IMR-90 (cell line): ENCODE measurements around the gene CSAD. TPM values are rescaled to one million over a fixed set of nuclear protein-coding genes. Genes with fewer than 3 reads are reported as not detected.

Experiments
- ATAC-seq: fragments of 200-7000 bp; cut with Tn5 transposase; 2 replicates; pipeline ENCODE4 v1.9.1; 2020; ENCODE audit warnings: low read depth, mild to moderate bottlenecking, moderate library complexity
- BruUV-seq: library from RNA; stranded (reverse); fragments of 400-500 nt; replicated peaks from 2 replicates; lab custom pipeline; 2021; lab: Mats Ljungman, UMichigan
- CTCF ChIA-PET: fragments of 300-600 bp; formaldehyde crosslinking; extraction: SDS; loops from one replicate; lab custom pipeline; 2021; ENCODE audit warnings: antibody characterized with exemption; lab: Yijun Ruan, JAX
- POLR2A ChIA-PET: fragments of 300-600 bp; sonication (Branson Sonifier 250); formaldehyde crosslinking; loops from one replicate; lab custom pipeline; 2022; ENCODE audit warnings: antibody characterized with exemption; ENCODE audit not compliant: unreplicated experiment; lab: Charles Lee
- DNase-seq: peaks from one replicate; pipeline ENCODE4 v3.0.0; 2013
- H2AFZ ChIP-seq: replicated peaks from 2 replicates; pipeline ENCODE3; 2013; ENCODE audit warnings: low read length, mild to moderate bottlenecking; ENCODE audit not compliant: poor library complexity
- H2AK5ac ChIP-seq: 2 replicates; pipeline ENCODE4 v1.6.1; 2013; ENCODE audit warnings: low read depth, low read length, inconsistent platforms
- H2AK9ac ChIP-seq: replicated peaks from 2 replicates; pipeline ENCODE3; 2013; ENCODE audit warnings: mild to moderate bottlenecking, low read depth, low read length, moderate library complexity; ENCODE audit not compliant: poor library complexity
- H2BK120ac ChIP-seq: 2 replicates; pipeline ENCODE4 v1.6.1; 2013; ENCODE audit warnings: low read depth, low read length, inconsistent platforms
- H2BK15ac ChIP-seq: 3 replicates; pipeline ENCODE4 v1.6.1; 2013; ENCODE audit warnings: low read depth, low read length, inconsistent platforms
- H2BK20ac ChIP-seq: 2 replicates; pipeline ENCODE4 v1.6.1; 2013; ENCODE audit warnings: low read depth, mild to moderate bottlenecking, inconsistent platforms, low read length, moderate library complexity
- H2BK5ac ChIP-seq: 2 replicates; pipeline ENCODE4 v1.6.1; 2013; ENCODE audit warnings: mild to moderate bottlenecking, low read depth, low read length, inconsistent platforms; ENCODE audit not compliant: poor library complexity, severe bottlenecking
- H3K14ac ChIP-seq: replicated peaks from 2 replicates; pipeline ENCODE4 v1.6.1; 2013; ENCODE audit warnings: low read depth, low read length, inconsistent platforms
- H3K18ac ChIP-seq: 2 replicates; pipeline ENCODE4 v1.6.1; 2013; ENCODE audit warnings: low read depth, low read length, control low read depth
- H3K23ac ChIP-seq: 2 replicates; pipeline ENCODE4 v1.6.1; 2013; ENCODE audit warnings: low read depth, low read length, inconsistent platforms
- H3K27ac ChIP-seq: 2 replicates; pipeline ENCODE4 v1.5.1; 2013; ENCODE audit warnings: mild to moderate bottlenecking, control low read depth, low read length; ENCODE audit not compliant: insufficient read depth
- H3K27me3 ChIP-seq: 2 replicates; pipeline ENCODE4 v1.6.1; 2013; ENCODE audit warnings: low read length; ENCODE audit not compliant: control insufficient read depth, insufficient read depth
- H3K36me3 ChIP-seq: 2 replicates; pipeline ENCODE4 v1.6.1; 2013; ENCODE audit warnings: low read length, mixed read lengths; ENCODE audit not compliant: control insufficient read depth, insufficient read depth
- H3K4ac ChIP-seq: 2 replicates; pipeline ENCODE4 v1.6.1; 2013; ENCODE audit warnings: low read depth, low read length, inconsistent platforms
- H3K4me1 ChIP-seq: 2 replicates; pipeline ENCODE4 v1.6.1; 2013; ENCODE audit warnings: low read length, mixed read lengths; ENCODE audit not compliant: control insufficient read depth, insufficient read depth
- H3K4me2 ChIP-seq: 2 replicates; pipeline ENCODE4 v1.6.1; 2013; ENCODE audit warnings: low read depth, mild to moderate bottlenecking, control low read depth, low read length, moderate library complexity
- H3K4me3 ChIP-seq: 2 replicates; pipeline ENCODE4 v1.5.1; 2013; ENCODE audit warnings: low read depth, mild to moderate bottlenecking, control low read depth, low read length, moderate library complexity; ENCODE audit not compliant: insufficient read depth
- H3K56ac ChIP-seq: 2 replicates; pipeline ENCODE4 v1.6.1; 2013; ENCODE audit warnings: low read length, inconsistent platforms; ENCODE audit not compliant: insufficient read depth; ENCODE audit errors: extremely low read depth
- H3K79me1 ChIP-seq, 2 experiments: 2 replicates each; pipeline ENCODE4 v1.6.1; 2013; ENCODE audit warnings: low read length in 2 of 2, inconsistent platforms in 1 of 2, low read depth in 1 of 2
- H3K9ac ChIP-seq: 2 replicates; pipeline ENCODE4 v1.6.1; 2013; ENCODE audit warnings: low read depth, low read length, control low read depth
- H3K9me1 ChIP-seq: 2 replicates; pipeline ENCODE4 v1.6.1; 2013; ENCODE audit warnings: low read length, inconsistent platforms; ENCODE audit not compliant: insufficient read depth
- H3K9me3 ChIP-seq: 2 replicates; pipeline ENCODE4 v1.6.1; 2013; ENCODE audit warnings: low read length; ENCODE audit not compliant: control insufficient read depth, insufficient read depth
- H4K20me1 ChIP-seq: 2 replicates; pipeline ENCODE4 v1.6.1; 2013; ENCODE audit warnings: low read length, inconsistent platforms; ENCODE audit not compliant: insufficient read depth
- H4K5ac ChIP-seq: 2 replicates; pipeline ENCODE4 v1.6.1; 2013; ENCODE audit warnings: mild to moderate bottlenecking, low read depth, low read length, control low read depth
- H4K8ac ChIP-seq, 2 experiments: 2 replicates each; pipeline ENCODE4 v1.6.1; 2013; ENCODE audit warnings: low read depth in 2 of 2, low read length in 2 of 2, control low read depth in 1 of 2, inconsistent platforms in 1 of 2
- H4K91ac ChIP-seq: 2 replicates; pipeline ENCODE4 v1.6.1; 2013; ENCODE audit warnings: low read depth, low read length, inconsistent platforms; ENCODE audit not compliant: insufficient read depth
- BHLHE40 ChIP-seq: fragments of 150-350 bp; IDR thresholded peaks from 2 replicates; pipeline ENCODE4 v1.6.1; 2016; ENCODE audit warnings: mild to moderate bottlenecking, low read depth, low read length
- CEBPB ChIP-seq: IDR thresholded peaks from 2 replicates; pipeline ENCODE4 v1.6.1; 2012; ENCODE audit warnings: low read depth, low read length, improper control_type of control experiment
- CHD1 ChIP-seq: IDR thresholded peaks from 2 replicates; pipeline ENCODE4 v1.6.1; 2012; ENCODE audit warnings: low read depth, low read length, improper control_type of control experiment
- MAFK ChIP-seq: IDR thresholded peaks from 2 replicates; pipeline ENCODE4 v1.6.1; 2012; ENCODE audit warnings: low read depth, low read length, improper control_type of control experiment
- NFE2L2 ChIP-seq: fragments of 150-350 bp; IDR thresholded peaks from 2 replicates; pipeline ENCODE4 v1.6.1; 2016; ENCODE audit warnings: low read depth, mild to moderate bottlenecking, low read length
- POLR2A ChIP-seq: IDR thresholded peaks from 2 replicates; pipeline ENCODE4 v1.6.1; 2012; ENCODE audit warnings: mild to moderate bottlenecking, low read depth, low read length
- RCOR1 ChIP-seq: IDR thresholded peaks from 2 replicates; pipeline ENCODE4 v1.6.1; 2012; ENCODE audit warnings: mild to moderate bottlenecking, low read length, improper control_type of control experiment; ENCODE audit not compliant: insufficient replicate concordance
- RFX5 ChIP-seq: IDR thresholded peaks from 2 replicates; pipeline ENCODE4 v1.8.0; 2012; ENCODE audit warnings: low read depth, mild to moderate bottlenecking, low read length, moderate library complexity
- WGBS, 2 experiments: methylation state at CpG; one replicate each; pipeline versions ENCODE4 v1.1.5 to v1.1.7; 2013; ENCODE audit warnings: missing lambda C conversion rate in 2 of 2; ENCODE audit not compliant: insufficient read length in 1 of 2; ENCODE audit errors: extremely low coverage in 2 of 2; 5-methylcytosine and 5-hydroxymethylcytosine counted together
- dilution Hi-C: fragments of 300-500 bp; cut with HindIII; formaldehyde crosslinking; loops from one replicate; pipeline ENCODE4 v1.14.3; 2018; ENCODE audit warnings: low sequenced_read_pairs; ENCODE audit not compliant: unreplicated experiment
- in situ Hi-C: fragments of 300-500 bp; cut with MboI; formaldehyde crosslinking; loops from 3 replicates; pipeline ENCODE4 v1.14.3; 2019; ENCODE audit warnings: low sequenced_read_pairs, inconsistent platforms, mixed read lengths
- intact Hi-C: fragments of 100-400 bp; cut with micrococcal nuclease; formaldehyde crosslinking; loops from 2 replicates; pipeline ENCODE4 v1.10.0; 2022
- polyA plus RNA-seq, 3 experiments: library from polyadenylated mRNA; depleted of rRNA; stranded (reverse); fragments of >200 nt; gene quantifications; 2 replicates each; pipeline ENCODE4 v1.2.3, GENCODE V29; 2012; ENCODE audit warnings: low replicate concordance in 1 of 3
- total RNA-seq: library from RNA; depleted of rRNA; stranded (reverse); fragments of >200 nt; gene quantifications from 2 replicates; pipeline ENCODE4 v1.2.3, GENCODE V29; 2012
- TF ChIP-seq, protein P1 (sequence below): conservative IDR thresholded peaks from 2 replicates; pipeline ENCODE4 v1.5.1; 2012; ENCODE audit warnings: mild to moderate bottlenecking, low read depth, low read length, improper control_type of control experiment

The CSAD gene
- total and polyA plus RNA-seq, 2 of the 4 experiments (the other 2 are of a cell fraction) = 5.4 to 45.6 TPM

- H3K23ac ChIP-seq = no peak overlapping the region; the same call in 1 of the 2 replicates
- TF ChIP-seq RFX5 (no peak), MAFK (no peak), POLR2A (no peak), CHD1 (no peak), BHLHE40 (no peak), NFE2L2 (no peak), RCOR1 (no peak), CEBPB (no peak)
- TF ChIP-seq, protein P1, sequence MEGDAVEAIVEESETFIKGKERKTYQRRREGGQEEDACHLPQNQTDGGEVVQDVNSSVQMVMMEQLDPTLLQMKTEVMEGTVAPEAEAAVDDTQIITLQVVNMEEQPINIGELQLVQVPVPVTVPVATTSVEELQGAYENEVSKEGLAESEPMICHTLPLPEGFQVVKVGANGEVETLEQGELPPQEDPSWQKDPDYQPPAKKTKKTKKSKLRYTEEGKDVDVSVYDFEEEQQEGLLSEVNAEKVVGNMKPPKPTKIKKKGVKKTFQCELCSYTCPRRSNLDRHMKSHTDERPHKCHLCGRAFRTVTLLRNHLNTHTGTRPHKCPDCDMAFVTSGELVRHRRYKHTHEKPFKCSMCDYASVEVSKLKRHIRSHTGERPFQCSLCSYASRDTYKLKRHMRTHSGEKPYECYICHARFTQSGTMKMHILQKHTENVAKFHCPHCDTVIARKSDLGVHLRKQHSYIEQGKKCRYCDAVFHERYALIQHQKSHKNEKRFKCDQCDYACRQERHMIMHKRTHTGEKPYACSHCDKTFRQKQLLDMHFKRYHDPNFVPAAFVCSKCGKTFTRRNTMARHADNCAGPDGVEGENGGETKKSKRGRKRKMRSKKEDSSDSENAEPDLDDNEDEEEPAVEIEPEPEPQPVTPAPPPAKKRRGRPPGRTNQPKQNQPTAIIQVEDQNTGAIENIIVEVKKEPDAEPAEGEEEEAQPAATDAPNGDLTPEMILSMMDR = no peak
- BruUV-seq = no TSS peak
- H3K18ac ChIP-seq = no peak overlapping the region
- dilution Hi-C loops = no loop called here
- H3K36me3 ChIP-seq = peaks cover 8% of the 10 kb centered on the region; the same call in 1 of the 2 replicates
- H3K14ac ChIP-seq = no peak overlapping the region
- H3K4me1 ChIP-seq = no peaks in the 10 kb centered on the region; the same call in 1 of the 2 replicates
- no peak for DNase-seq
- H4K20me1 ChIP-seq = no peaks in the 10 kb centered on the region
- no peak overlapping the region for H4K8ac ChIP-seq
- peaks cover 0 to 2% of the 10 kb centered on the region in 2 experiments; a peak in 1 of 4 replicates for H3K79me1 ChIP-seq
- peaks cover 9% of the 10 kb centered on the region for H3K9me1 ChIP-seq
- H2BK15ac ChIP-seq = no peak overlapping the region
- no peaks in the 10 kb centered on the region for H3K9me3 ChIP-seq
- H3K56ac ChIP-seq = no peak overlapping the region
- H3K4me3 ChIP-seq = no peak overlapping the region
- H3K4ac ChIP-seq = no peak overlapping the region
- no peak overlapping the region for H2AK9ac ChIP-seq
- H2BK5ac ChIP-seq = no peak overlapping the region
- no peak overlapping the region for H2BK120ac ChIP-seq
- no peak overlapping the region for H4K91ac ChIP-seq
- H2AK5ac ChIP-seq = no peak overlapping the region
- H2BK20ac ChIP-seq = no peak overlapping the region
- intact Hi-C loops = no loop called here
- H2AFZ ChIP-seq = no peak overlapping the region
- peaks cover 2% of the 10 kb centered on the region; the same call in 1 of the 2 replicates for H3K27me3 ChIP-seq
- H3K4me2 ChIP-seq = no peak overlapping the region
- no peak overlapping the region for H4K5ac ChIP-seq
- ChIA-PET POLR2A (no interaction called here), CTCF (interaction anchor here (0.8 kb wide), 1 partner anchor 34 kb away, joined by 3 read pairs; no protein-coding TSS in a partner anchor)
- in situ Hi-C loops = no loop called here
- no peak overlapping the region for H3K9ac ChIP-seq
- no CpG with 5 or more reads among the region's 11 CpGs for WGBS, 2 experiments
- no peak for ATAC-seq
- H3K27ac ChIP-seq = no peak overlapping the region
These were observed 13.4 kb upstream of the CSAD start for GRCh38 chr12:53193985-53194716.
